Inflammatory macrophage (primary cell): ENCODE data around the gene PLCG2.
"Not testable (repeated sequence)": the region's sequence is repeated elsewhere in the genome, so short reads cannot be mapped to it uniquely, and the experiment has no call there.

ENCODE experiments used
- DNase-seq, 2 donors: peaks; one replicate each; pipeline ENCODE4 v3.0.0-alpha.2; 2020 to 2022

PLCG2 gene

GRCh38 chr16:81755915-81756614 lies 23.0 kb upstream of the PLCG2 start:
- peak; percentile 38 to 48 for DNase-seq

- DNase-seq = no peak
Observed at GRCh38 chr16:81756615-81757356, 22.3 kb upstream of the PLCG2 start.

GRCh38 chr16:81758376-81758775 lies 20.7 kb upstream of the PLCG2 start:
- DNase-seq = peak; percentile 78 to 79

- not testable (repeated sequence) for DNase-seq
Observed at GRCh38 chr16:81762322-81762721, 16.8 kb upstream of the PLCG2 start.

- DNase-seq = no peak
Observed at GRCh38 chr16:81765111-81765919, 13.8 kb upstream of the PLCG2 start.

GRCh38 chr16:81765969-81766368 lies 13.1 kb upstream of the PLCG2 start:
- peak; percentile 36 to 67 for DNase-seq

- DNase-seq = no peak
Observed at GRCh38 chr16:81767987-81768592, 11.0 kb upstream of the PLCG2 start.

GRCh38 chr16:81770008-81770407 lies 9.1 kb upstream of the PLCG2 start:
- no peak for DNase-seq

GRCh38 chr16:81774348-81774747 lies 4.7 kb upstream of the PLCG2 start:
- no peak for DNase-seq

- no peak for DNase-seq
Observed at GRCh38 chr16:81775570-81775969, 3.5 kb upstream of the PLCG2 start.

- no peak for DNase-seq
Observed at GRCh38 chr16:81778231-81778630, 860 bp upstream of the PLCG2 start.

GRCh38 chr16:81779536-81780320 lies 637 bp downstream of the PLCG2 start:
- DNase-seq = peak; percentile 57 to 77

GRCh38 chr16:81780350-81780749 lies 1.3 kb downstream of the PLCG2 start:
- no peak for DNase-seq

- peak; percentile 24 to 56 for DNase-seq
Observed at GRCh38 chr16:81782236-81782635, 3.1 kb downstream of the PLCG2 start.

- no peak for DNase-seq
Observed at GRCh38 chr16:81784072-81784795, 5.1 kb downstream of the PLCG2 start.

- DNase-seq = no peak
Observed at GRCh38 chr16:81785138-81785924, 6.2 kb downstream of the PLCG2 start.

GRCh38 chr16:81786321-81786720 lies 7.2 kb downstream of the PLCG2 start:
- DNase-seq = no peak

- no peak for DNase-seq
Observed at GRCh38 chr16:81786868-81787267, 7.8 kb downstream of the PLCG2 start.

- DNase-seq = no peak
Observed at GRCh38 chr16:81787659-81788058, 8.6 kb downstream of the PLCG2 start.

GRCh38 chr16:81790277-81790676 lies 11.2 kb downstream of the PLCG2 start:
- DNase-seq = no peak
